ENCODE measurements around the gene PRPF19. TPM values are rescaled to one million over a fixed set of nuclear protein-coding genes. Genes with fewer than 3 reads are reported as not detected.

Gene PRPF19
- polyA plus RNA-seq, 1 donor (not counting 4 experiments of a cell fraction or from before 2014, with no cell fraction given) = 35.4 TPM

GRCh38 chr11:60854140-60854846 lies 52.1 kb downstream of the PRPF19 start:
- H3K79me2 ChIP-seq (ENCODE audit: control insufficient read depth, insufficient read depth, low read length) = no peaks in the 10 kb centered on the region
- no peak overlapping the region for H3K4me2 ChIP-seq (ENCODE audit: control insufficient read depth, extremely low read depth, insufficient read depth, low read depth, low read length)
- TF ChIP-seq CTCF (optimal IDR thresholded peaks at IDR 0.05 in 1 of 3, IDR thresholded peaks at IDR 0.05 in 1 of 3, conservative IDR thresholded peaks at IDR 0.05 in 1 of 3; ENCODE audit: extremely low read depth in 1 of 3, insufficient read depth in 2 of 3, low read length in 3 of 3) = no peak
- TF ChIP-seq EZH2 (IDR thresholded peaks at IDR 0.05; ENCODE audit: low read length) = no peak
- no peaks in the 10 kb centered on the region for H3K9me1 ChIP-seq (ENCODE audit: control insufficient read depth, extremely low read depth, insufficient read depth, low read length)
- no peaks in the 10 kb centered on the region for H3K4me1 ChIP-seq (ENCODE audit: control insufficient read depth, extremely low read depth, insufficient read depth, low read length)
- H3K9me3 ChIP-seq (ENCODE audit: control insufficient read depth, low read depth, low read length) = no peaks in the 10 kb centered on the region
- no peaks in the 10 kb centered on the region for H3K27me3 ChIP-seq (ENCODE audit: control insufficient read depth, extremely low read depth, insufficient read depth, low read length)
- H3K9ac ChIP-seq (ENCODE audit: control insufficient read depth, extremely low read depth, insufficient read depth, low read length) = no peak overlapping the region
- peaks cover 11 to 13% of the 10 kb centered on the region in 2 experiments for H3K36me3 ChIP-seq (ENCODE audit: control insufficient read depth in 2 of 2, extremely low read depth in 1 of 2, insufficient read depth in 2 of 2, low read length in 2 of 2)
- H3K27ac ChIP-seq (ENCODE audit: control insufficient read depth, insufficient read depth, low read length) = no peak overlapping the region
- dilution Hi-C loops (cut with MboI; ENCODE audit: extremely low pct_ligation_motif_present, low sequenced_read_pairs) = no loop called here
- no peaks in the 10 kb centered on the region for H4K20me1 ChIP-seq (ENCODE audit: control insufficient read depth, extremely low read depth, insufficient read depth, low read length)
- FAIRE-seq = no peak
- no peak overlapping the region for H3K4me3 ChIP-seq (ENCODE audit: control insufficient read depth in 2 of 3, extremely low read depth in 1 of 3, insufficient read depth in 2 of 3, low read depth in 1 of 3, low read length in 3 of 3)
- DNase-seq (ENCODE audit: low read depth, low spot score) = no peak
- no peak overlapping the region for H2AFZ ChIP-seq (ENCODE audit: control insufficient read depth, low read length)

GRCh38 chr11:60852982-60853950 lies 53.1 kb downstream of the PRPF19 start:
- Histone ChIP-seq H3K9me1 (ENCODE audit: control insufficient read depth, extremely low read depth, insufficient read depth, low read length) (no peaks in the 10 kb centered on the region), H3K4me1 (ENCODE audit: control insufficient read depth, extremely low read depth, insufficient read depth, low read length) (no peaks in the 10 kb centered on the region), H3K27ac (ENCODE audit: control insufficient read depth, insufficient read depth, low read length) (no peak overlapping the region), H3K27me3 (ENCODE audit: control insufficient read depth, extremely low read depth, insufficient read depth, low read length) (no peaks in the 10 kb centered on the region), H3K9ac (ENCODE audit: control insufficient read depth, extremely low read depth, insufficient read depth, low read length) (no peak overlapping the region), H3K4me2 (ENCODE audit: control insufficient read depth, extremely low read depth, insufficient read depth, low read depth, low read length) (no peak overlapping the region), H3K79me2 (ENCODE audit: control insufficient read depth, insufficient read depth, low read length) (no peaks in the 10 kb centered on the region), H3K36me3 (ENCODE audit: control insufficient read depth in 2 of 2, extremely low read depth in 1 of 2, insufficient read depth in 2 of 2, low read length in 2 of 2) (peaks cover 17 to 22% of the 10 kb centered on the region in 2 experiments), H2AFZ (ENCODE audit: control insufficient read depth, low read length) (no peak overlapping the region), H3K9me3 (ENCODE audit: control insufficient read depth, low read depth, low read length) (no peaks in the 10 kb centered on the region), H3K4me3 (ENCODE audit: control insufficient read depth in 2 of 3, extremely low read depth in 1 of 3, insufficient read depth in 2 of 3, low read depth in 1 of 3, low read length in 3 of 3) (no peak overlapping the region), H4K20me1 (ENCODE audit: control insufficient read depth, extremely low read depth, insufficient read depth, low read length) (no peaks in the 10 kb centered on the region)
- dilution Hi-C loops (cut with MboI; ENCODE audit: extremely low pct_ligation_motif_present, low sequenced_read_pairs) = no loop called here
- TF ChIP-seq CTCF (optimal IDR thresholded peaks at IDR 0.05 in 1 of 3, IDR thresholded peaks at IDR 0.05 in 1 of 3, conservative IDR thresholded peaks at IDR 0.05 in 1 of 3; ENCODE audit: extremely low read depth in 1 of 3, insufficient read depth in 2 of 3, low read length in 3 of 3) (no peak), EZH2 (IDR thresholded peaks at IDR 0.05; ENCODE audit: low read length) (no peak)
- FAIRE-seq = no peak
- no peak for DNase-seq (ENCODE audit: low read depth, low spot score)
